Measurements from ENCODE around the gene PEDS1. TPM values are rescaled to one million over a fixed set of nuclear protein-coding genes. Genes with fewer than 3 reads are reported as not detected.

PEDS1 gene
- total RNA-seq, 6 donors from 2014 or later = 30.4 to 59.3 (median 34.2) TPM

DNA sequence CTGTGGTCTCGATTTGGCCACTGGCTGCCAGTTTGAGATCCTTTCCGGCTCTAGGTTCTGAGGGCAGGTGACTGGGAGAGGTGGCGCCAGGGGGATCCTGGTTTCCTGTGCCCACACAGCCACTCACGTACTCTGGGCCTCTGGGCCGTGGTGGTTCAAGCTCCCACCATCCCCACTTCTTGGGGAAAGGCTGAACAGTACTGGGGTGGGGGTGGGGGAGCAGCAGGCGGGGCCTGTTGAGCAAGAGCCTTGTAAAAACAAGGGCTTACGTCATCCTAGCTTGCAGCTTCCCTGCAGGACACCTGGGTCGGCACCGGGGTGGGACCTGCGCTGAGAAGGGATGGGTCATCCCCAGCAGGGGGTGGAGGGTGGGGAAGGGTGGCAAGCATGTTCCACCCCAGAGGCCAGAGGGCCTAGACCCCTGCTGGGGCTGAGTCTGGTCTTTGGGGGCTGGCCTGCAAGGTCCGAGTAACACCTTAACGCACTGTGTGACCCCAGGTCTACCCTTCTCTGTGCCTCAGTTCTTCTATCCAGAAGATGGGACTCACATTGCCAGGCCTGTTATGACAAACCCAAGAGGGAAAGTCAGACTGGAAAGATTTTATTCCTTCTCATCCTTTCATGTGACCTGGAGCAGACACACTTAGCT lies 34.0 kb upstream of the PEDS1 start:
- no peak for ATAC-seq (ENCODE audit: low FRiP score in 2 of 2)
- Histone ChIP-seq H3K9me3 (no peaks in the 10 kb centered on the region), H3K27ac (peak overlapping the region in 3 of 4 donors; percentile 40 to 100 (median 61)), H3K4me3 (no peak overlapping the region), H3K27me3 (no peaks in the 10 kb centered on the region), H3K36me3 (peaks cover 0 to 5% (median 0%) of the 10 kb centered on the region in 4 donors), H3K4me1 (peaks cover 17 to 25% (median 20%) of the 10 kb centered on the region in 4 donors)
- TF ChIP-seq EP300 (IDR thresholded peaks at IDR 0.05) = no peak
- TF ChIP-seq POLR2AphosphoS5 (IDR thresholded peaks at IDR 0.05) = peak in 1 of 2 donors; percentile 21
- TF ChIP-seq, protein P1, sequence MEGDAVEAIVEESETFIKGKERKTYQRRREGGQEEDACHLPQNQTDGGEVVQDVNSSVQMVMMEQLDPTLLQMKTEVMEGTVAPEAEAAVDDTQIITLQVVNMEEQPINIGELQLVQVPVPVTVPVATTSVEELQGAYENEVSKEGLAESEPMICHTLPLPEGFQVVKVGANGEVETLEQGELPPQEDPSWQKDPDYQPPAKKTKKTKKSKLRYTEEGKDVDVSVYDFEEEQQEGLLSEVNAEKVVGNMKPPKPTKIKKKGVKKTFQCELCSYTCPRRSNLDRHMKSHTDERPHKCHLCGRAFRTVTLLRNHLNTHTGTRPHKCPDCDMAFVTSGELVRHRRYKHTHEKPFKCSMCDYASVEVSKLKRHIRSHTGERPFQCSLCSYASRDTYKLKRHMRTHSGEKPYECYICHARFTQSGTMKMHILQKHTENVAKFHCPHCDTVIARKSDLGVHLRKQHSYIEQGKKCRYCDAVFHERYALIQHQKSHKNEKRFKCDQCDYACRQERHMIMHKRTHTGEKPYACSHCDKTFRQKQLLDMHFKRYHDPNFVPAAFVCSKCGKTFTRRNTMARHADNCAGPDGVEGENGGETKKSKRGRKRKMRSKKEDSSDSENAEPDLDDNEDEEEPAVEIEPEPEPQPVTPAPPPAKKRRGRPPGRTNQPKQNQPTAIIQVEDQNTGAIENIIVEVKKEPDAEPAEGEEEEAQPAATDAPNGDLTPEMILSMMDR (IDR thresholded peaks at IDR 0.05) = no peak
- no peak for TF ChIP-seq POLR2A (IDR thresholded peaks at IDR 0.05)
- WGBS, 2 donors = 50 to 68% methylated on average over 11 to 12 of the region's 12 CpGs
- DNase-seq = peak in 1 of 2 donors; percentile 78

DNA sequence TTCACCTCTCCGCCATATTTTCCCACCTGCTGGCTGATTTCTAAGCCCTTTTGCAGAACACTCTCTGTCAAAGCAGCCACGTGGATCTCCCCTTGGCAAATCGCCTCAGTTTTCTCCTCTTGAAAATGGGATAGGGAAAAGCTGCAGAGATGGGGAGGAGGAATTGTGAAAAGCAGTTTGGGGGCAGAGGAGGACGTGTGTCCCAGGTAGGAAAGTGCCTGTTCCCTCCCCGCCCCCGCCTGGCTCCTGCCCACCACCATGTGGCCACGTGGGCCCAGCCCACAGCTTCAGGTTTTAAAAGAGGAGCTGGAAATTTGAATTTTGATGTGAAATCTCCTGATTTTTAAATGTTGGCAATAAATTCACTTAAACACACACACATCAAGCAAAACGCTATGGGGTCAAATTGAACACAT lies 33.5 kb upstream of the PEDS1 start:
- 65 to 74% methylated on average over 8 of the region's 8 CpGs for WGBS, 2 donors
- no peak for TF ChIP-seq POLR2A (IDR thresholded peaks at IDR 0.05)
- Histone ChIP-seq H3K9me3 (no peaks in the 10 kb centered on the region), H3K27me3 (no peaks in the 10 kb centered on the region), H3K4me1 (peaks cover 17 to 25% (median 20%) of the 10 kb centered on the region in 4 donors), H3K27ac (peak overlapping the region in 3 of 4 donors; percentile 40 to 100 (median 61)), H3K4me3 (no peak overlapping the region), H3K36me3 (no peaks in the 10 kb centered on the region)
- ATAC-seq (ENCODE audit: low FRiP score in 2 of 2) = no peak
- peak in 1 of 2 donors; percentile 58 for DNase-seq

DNA sequence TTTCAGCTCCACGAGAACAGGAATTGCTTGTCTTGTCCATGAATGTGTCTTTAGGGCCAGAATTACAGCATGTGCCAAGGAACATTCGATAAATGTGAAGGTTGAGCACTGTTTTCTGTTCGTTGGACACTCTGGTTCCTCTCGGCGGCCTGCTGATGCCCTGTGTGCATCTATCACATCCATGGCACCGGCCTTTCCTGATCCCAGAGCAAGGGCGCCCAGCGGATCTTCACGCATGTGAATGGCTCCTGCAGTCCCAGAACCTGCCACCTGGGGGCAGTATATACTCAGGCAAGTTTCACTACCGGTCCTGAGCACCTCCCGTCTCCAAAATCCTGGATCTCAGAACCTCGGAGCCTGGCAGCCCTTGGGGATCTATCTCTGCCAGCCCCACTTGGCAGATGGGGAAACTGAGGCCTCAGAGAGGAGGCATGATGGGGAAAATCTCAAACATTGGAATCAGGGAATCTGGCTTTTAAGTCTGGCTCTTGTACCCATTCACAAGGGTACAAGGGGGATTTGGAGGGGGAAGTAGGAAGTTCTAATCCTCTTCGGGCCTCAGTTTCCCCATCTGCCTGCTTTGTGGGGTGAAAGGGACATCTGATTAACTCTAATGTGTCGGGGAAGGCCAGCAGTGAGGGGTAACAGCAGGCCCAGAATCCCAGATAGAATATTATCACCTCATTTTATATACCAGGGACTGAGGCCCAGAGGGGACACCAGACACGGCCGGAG lies 32.8 kb upstream of the PEDS1 start:
- WGBS, 2 donors = 19 to 21% methylated on average over 13 to 16 of the region's 16 CpGs
- Histone ChIP-seq H3K4me3 (no peak overlapping the region), H3K27ac (peak overlapping the region in 2 of 4 donors; percentile 61 to 100), H3K27me3 (no peaks in the 10 kb centered on the region), H3K36me3 (no peaks in the 10 kb centered on the region), H3K9me3 (no peaks in the 10 kb centered on the region), H3K4me1 (peaks cover 17 to 25% (median 20%) of the 10 kb centered on the region in 4 donors)
- DNase-seq = peak in 1 of 2 donors; percentile 95
- TF ChIP-seq, protein P1 (IDR thresholded peaks at IDR 0.05) = peak; percentile 97 to 99 (median 98)
- TF ChIP-seq POLR2A (IDR thresholded peaks at IDR 0.05) = no peak
- ATAC-seq (ENCODE audit: low FRiP score in 2 of 2) = peak; percentile 58 to 80

DNA sequence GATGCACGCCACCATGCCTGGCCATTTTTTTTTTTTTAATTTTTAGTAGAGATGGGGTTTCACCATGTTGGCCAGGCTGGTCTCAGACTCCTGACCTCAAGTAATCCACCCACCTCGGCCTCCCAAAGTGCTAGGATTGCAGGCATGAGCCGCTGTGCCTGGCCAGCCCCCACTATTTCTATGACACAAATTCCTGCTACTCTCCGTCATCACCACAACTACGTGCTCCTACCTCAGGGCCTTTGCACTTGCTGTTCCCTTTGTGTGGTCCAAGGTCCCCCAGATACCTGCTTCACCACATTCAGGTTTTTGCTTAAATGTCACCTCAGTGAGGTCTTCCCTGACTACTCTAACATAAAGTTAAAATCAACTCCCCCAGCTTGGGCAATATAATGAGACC lies 31.9 kb upstream of the PEDS1 start:
- Histone ChIP-seq H3K4me1 (peaks cover 17 to 25% (median 20%) of the 10 kb centered on the region in 4 donors), H3K9me3 (no peaks in the 10 kb centered on the region), H3K27me3 (no peaks in the 10 kb centered on the region), H3K27ac (no peak overlapping the region), H3K4me3 (no peak overlapping the region), H3K36me3 (no peaks in the 10 kb centered on the region)
- ATAC-seq (ENCODE audit: low FRiP score in 2 of 2) (no peak), DNase-seq (no peak)
- TF ChIP-seq, protein P1 (IDR thresholded peaks at IDR 0.05) = no peak
- TF ChIP-seq POLR2AphosphoS5 (IDR thresholded peaks at IDR 0.05) (no peak), EP300 (IDR thresholded peaks at IDR 0.05) (no peak), POLR2A (IDR thresholded peaks at IDR 0.05) (no peak)
- WGBS, 2 donors = 92 to 94% methylated on average over 5 of the region's 5 CpGs

DNA sequence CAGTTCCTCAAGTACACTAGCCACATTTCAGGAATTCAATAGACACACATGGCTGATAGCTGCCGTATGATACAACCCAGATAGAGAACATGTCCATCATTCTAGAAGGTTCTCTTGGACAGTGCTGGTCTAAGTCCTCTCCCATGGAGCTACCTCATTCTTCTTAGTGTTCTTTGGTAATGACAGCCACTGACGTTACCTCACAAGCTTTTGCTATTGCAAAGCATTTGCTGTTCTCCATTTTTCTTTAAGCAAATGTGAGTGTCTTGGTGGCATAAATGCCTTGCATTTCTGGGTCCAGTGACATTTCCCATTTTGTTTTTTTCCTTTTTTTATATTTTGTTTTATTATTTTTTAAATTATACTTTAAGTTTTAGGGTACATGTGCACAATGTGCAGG lies 28.8 kb upstream of the PEDS1 start:
- Histone ChIP-seq H3K36me3 (no peaks in the 10 kb centered on the region), H3K4me3 (no peak overlapping the region), H3K27ac (no peak overlapping the region), H3K27me3 (no peaks in the 10 kb centered on the region), H3K4me1 (peaks cover 6 to 10% (median 9%) of the 10 kb centered on the region in 4 donors), H3K9me3 (no peaks in the 10 kb centered on the region)
- TF ChIP-seq POLR2A (IDR thresholded peaks at IDR 0.05) (no peak), EP300 (IDR thresholded peaks at IDR 0.05) (no peak), POLR2AphosphoS5 (IDR thresholded peaks at IDR 0.05) (no peak)
- TF ChIP-seq, protein P1 (IDR thresholded peaks at IDR 0.05) = no peak
- 84 to 87% methylated on average over 2 of the region's 2 CpGs for WGBS, 2 donors
- ATAC-seq (ENCODE audit: low FRiP score in 2 of 2) (no peak), DNase-seq (no peak)

Measured in upper lobe of left lung (tissue), 6 donors.